CD4-positive, alpha-beta T cell (primary cell): ENCODE data around the gene SLC1A3. TPM values are rescaled to one million over a fixed set of nuclear protein-coding genes. Genes with fewer than 3 reads are reported as not detected.

Source experiments
- ATAC-seq: fragments of 200-7000 bp; cut with Tn5 transposase; one replicate; pipeline ENCODE4 v1.10.0; 2022; ENCODE audit warnings: mild to moderate bottlenecking; ENCODE audit not compliant: poor library complexity
- CTCF ChIA-PET: fragments of 350-600 bp; sonication (Branson Sonifier 250); formaldehyde crosslinking; loops from one replicate; lab custom pipeline; 2021; ENCODE audit warnings: antibody characterized with exemption, inconsistent platforms; lab: Charles Lee
- POLR2A ChIA-PET: fragments of 350-600 bp; sonication (Branson Sonifier 250); formaldehyde crosslinking; loops from one replicate; lab custom pipeline; 2021; ENCODE audit warnings: antibody characterized with exemption, inconsistent platforms; lab: Charles Lee
- DNase-seq, 14 experiments: peaks; one replicate each; pipeline ENCODE4 v3.0.0-alpha.2; 2013 to 2020; ENCODE audit warnings: mixed read lengths in 2 of 14
- H3K27ac ChIP-seq, 2 donors: one replicate each; pipeline versions ENCODE4 v1.5.1 to v1.7.0; 2013; ENCODE audit warnings: low read length in 2 of 2, low read depth in 1 of 2, mild to moderate bottlenecking in 1 of 2
- H3K27me3 ChIP-seq, 2 experiments: 1 replicate in 1 of 2; 2 replicates in 1 of 2; pipeline versions ENCODE4 v1.6.1 to v1.7.0; 2013; ENCODE audit warnings: low read length in 2 of 2, control low read depth in 1 of 2, mild to moderate bottlenecking in 1 of 2, moderate library complexity in 1 of 2; ENCODE audit not compliant: insufficient read depth in 2 of 2, control insufficient read depth in 1 of 2
- H3K36me3 ChIP-seq: one replicate; pipeline ENCODE4 v1.6.1; 2013; ENCODE audit warnings: low read length, control low read depth; ENCODE audit not compliant: insufficient read depth
- H3K4me1 ChIP-seq: one replicate; pipeline ENCODE4 v1.6.1; 2013; ENCODE audit warnings: low read length, control low read depth; ENCODE audit not compliant: insufficient read depth
- H3K4me3 ChIP-seq: one replicate; pipeline ENCODE4 v1.5.1; 2013; ENCODE audit warnings: mild to moderate bottlenecking, low read length, moderate library complexity
- H3K9me3 ChIP-seq, 2 experiments: 1 replicate in 1 of 2; 2 replicates in 1 of 2; pipeline versions ENCODE4 v1.6.1 to v1.7.0; 2013; ENCODE audit warnings: low read length in 2 of 2, mild to moderate bottlenecking in 2 of 2, control low read depth in 1 of 2, moderate library complexity in 1 of 2; ENCODE audit not compliant: control insufficient read depth in 1 of 2, insufficient read depth in 1 of 2
- H3K27ac Mint-ChIP-seq: one replicate; pipeline ENCODE4 v1.8.0; 2020; ENCODE audit warnings: mixed read lengths
- H3K27me3 Mint-ChIP-seq: one replicate; pipeline ENCODE4 v1.8.0; 2021; ENCODE audit warnings: mixed read lengths
- H3K36me3 Mint-ChIP-seq: one replicate; pipeline ENCODE4 v1.8.0; 2021; ENCODE audit warnings: low read depth, mixed read lengths
- H3K4me1 Mint-ChIP-seq: one replicate; pipeline ENCODE4 v1.8.0; 2021; ENCODE audit warnings: low read depth, mixed read lengths
- H3K4me3 Mint-ChIP-seq: one replicate; pipeline ENCODE4 v1.8.0; 2020; ENCODE audit warnings: mild to moderate bottlenecking, mixed read lengths
- H3K9me3 Mint-ChIP-seq: one replicate; pipeline ENCODE4 v1.8.0; 2020; ENCODE audit warnings: mixed read lengths
- CTCF ChIP-seq: fragments of 200-600 bp; IDR thresholded peaks from one replicate; pipeline ENCODE4 v1.8.0; 2022; ENCODE audit warnings: antibody characterized with exemption, mild to moderate bottlenecking
- intact Hi-C, 2 experiments: fragments of 100-400 bp; cut with DNase I in 1 of 2; cut with micrococcal nuclease in 1 of 2; formaldehyde crosslinking; loops; one replicate each; pipeline versions ENCODE4 v1.15.1 to v1.9.0; 2023 to 2025; cut with DNase I, micrococcal nuclease
- total RNA-seq, 174 experiments: library from RNA in 2 of 174; stranded (reverse) in 2 of 174; gene quantifications; one replicate each; pipeline ENCODE4 v1.2.3 and lab custom pipeline; 2021 to 2026

Gene SLC1A3
- total RNA-seq, 2 experiments from 2014 or later: not detected

- H3K4me1 Mint-ChIP-seq: peaks cover 23% of the 10 kb centered on the region
- no peaks in the 10 kb centered on the region for H3K9me3 Mint-ChIP-seq
- H3K36me3 Mint-ChIP-seq: no peaks in the 10 kb centered on the region
- peaks cover 83% of the 10 kb centered on the region for H3K27me3 Mint-ChIP-seq
- ChIA-PET POLR2A (no interaction called here), CTCF (no interaction called here)
- no peak overlapping the region for H3K27ac Mint-ChIP-seq
- H3K9me3 ChIP-seq: no peaks in the 10 kb centered on the region
- no peak for TF ChIP-seq CTCF
- intact Hi-C loops: no loop called here
- H3K27ac ChIP-seq: no peak overlapping the region
- ATAC-seq (no peak), DNase-seq (no peak)
- no peak overlapping the region for H3K4me3 ChIP-seq
- H3K27me3 ChIP-seq: peaks cover 19 to 37% of the 10 kb centered on the region in 2 experiments
- H3K36me3 ChIP-seq: no peaks in the 10 kb centered on the region
- no peak overlapping the region for H3K4me3 Mint-ChIP-seq
- peaks cover 11% of the 10 kb centered on the region for H3K4me1 ChIP-seq
Measured at GRCh38 chr5:36607838-36608783, 1.7 kb downstream of the SLC1A3 start.

GRCh38 chr5:36610621-36611020, 4.2 kb downstream of the SLC1A3 start:
- CTCF ChIA-PET: no interaction called here
- peaks cover 19 to 40% of the 10 kb centered on the region in 2 experiments for H3K27me3 ChIP-seq
- Mint-ChIP-seq H3K27me3 (peaks cover 60% of the 10 kb centered on the region), H3K9me3 (no peaks in the 10 kb centered on the region), H3K4me3 (no peak overlapping the region), H3K27ac (no peak overlapping the region), H3K36me3 (no peaks in the 10 kb centered on the region), H3K4me1 (peaks cover 17% of the 10 kb centered on the region)
- H3K27ac ChIP-seq: no peak overlapping the region
- H3K36me3 ChIP-seq: no peaks in the 10 kb centered on the region
- ATAC-seq (no peak), DNase-seq (no peak)
- no peak overlapping the region for H3K4me3 ChIP-seq
- peaks cover 11% of the 10 kb centered on the region for H3K4me1 ChIP-seq
- TF ChIP-seq CTCF: no peak
- no peaks in the 10 kb centered on the region for H3K9me3 ChIP-seq
- intact Hi-C loops: no loop called here
- POLR2A ChIA-PET: no interaction called here

GRCh38 chr5:36611520-36612274, 5.3 kb downstream of the SLC1A3 start:
- Histone ChIP-seq H3K4me3 (no peak overlapping the region), H3K27me3 (peaks cover 12 to 31% of the 10 kb centered on the region in 2 experiments), H3K4me1 (peaks cover 5% of the 10 kb centered on the region), H3K9me3 (no peaks in the 10 kb centered on the region), H3K27ac (no peak overlapping the region), H3K36me3 (no peaks in the 10 kb centered on the region)
- Mint-ChIP-seq H3K36me3 (no peaks in the 10 kb centered on the region), H3K27me3 (peaks cover 49% of the 10 kb centered on the region), H3K9me3 (no peaks in the 10 kb centered on the region), H3K4me1 (peaks cover 6% of the 10 kb centered on the region), H3K27ac (no peak overlapping the region), H3K4me3 (no peak overlapping the region)
- CTCF ChIA-PET: no interaction called here
- intact Hi-C loops: no loop called here
- no peak for TF ChIP-seq CTCF
- ATAC-seq: no peak
- no peak for DNase-seq
- POLR2A ChIA-PET: no interaction called here
